K562 (cell line): Measurements from ENCODE around the gene DHX58. TPM values are rescaled to one million over a fixed set of nuclear protein-coding genes. Genes with fewer than 3 reads are reported as not detected.
A peak's percentile ranks its signal among the peaks of the same experiment; 100 is the strongest.

Experiments used
- ATF3 ChIP-seq, 2 experiments: fragments of 450-650 bp in 1 of 2; sonication (generic) in 1 of 2; formaldehyde crosslinking in 1 of 2; IDR thresholded peaks in 1 of 2; conservative IDR thresholded peaks in 1 of 2; 2 replicates each; pipeline versions ENCODE4 v1.6.1 to v1.8.1; 2016 to 2023; ENCODE audit warnings: mild to moderate bottlenecking in 2 of 2, moderate library complexity in 2 of 2, inconsistent platforms in 1 of 2, missing genetic modification reagents in 1 of 2
- CBX3 ChIP-seq, 2 experiments: IDR thresholded peaks; 1 replicate in 1 of 2; 2 replicates in 1 of 2; pipeline ENCODE4 v1.6.1; 2012; ENCODE audit warnings: inconsistent platforms in 2 of 2, low read length in 2 of 2, borderline replicate concordance in 1 of 2, control low read depth in 1 of 2
- CEBPB ChIP-seq: fragments of 450-650 bp; IDR thresholded peaks from 2 replicates; pipeline ENCODE4 v1.6.1; 2016; ENCODE audit warnings: missing genetic modification characterization, missing compliant biosample characterization
- CREB1 ChIP-seq, 2 experiments: sonication (generic) in 1 of 2; formaldehyde crosslinking in 1 of 2; IDR thresholded peaks; 2 replicates each; pipeline versions ENCODE4 v1.6.1 to v1.8.0; 2012 to 2022; ENCODE audit warnings: inconsistent platforms in 1 of 2, mild to moderate bottlenecking in 1 of 2, missing genetic modification reagents in 1 of 2, moderate library complexity in 1 of 2
- CTCFL ChIP-seq: IDR thresholded peaks from 2 replicates; pipeline ENCODE4 v1.6.1; 2011; ENCODE audit warnings: borderline replicate concordance, low read depth, mild to moderate bottlenecking, moderate library complexity, low read length; ENCODE audit not compliant: insufficient read depth, poor library complexity, severe bottlenecking
- HDAC3 ChIP-seq: fragments of 450-650 bp; IDR thresholded peaks from 2 replicates; pipeline ENCODE4 v1.6.1; 2018; ENCODE audit warnings: borderline replicate concordance, mild to moderate bottlenecking, moderate library complexity; ENCODE audit not compliant: partially characterized antibody
- HSF4 ChIP-seq: fragments of 250-450 bp; sonication (Bioruptor Pico); IDR thresholded peaks from 2 replicates; pipeline ENCODE4 v2.1.2; 2022; ENCODE audit warnings: mild to moderate bottlenecking, moderate library complexity, borderline replicate concordance
- POU5F1 ChIP-seq: fragments of 150-350 bp; IDR thresholded peaks from 2 replicates; pipeline ENCODE4 v1.6.1; 2014; ENCODE audit warnings: borderline replicate concordance, low read length, low read depth, mild to moderate bottlenecking; ENCODE audit not compliant: partially characterized antibody
- ZBED1 ChIP-seq: IDR thresholded peaks from 2 replicates; pipeline ENCODE4 v1.6.1; 2014
- ZNF311 ChIP-seq: fragments of 250-450 bp; sonication (Bioruptor Pico); IDR thresholded peaks from 2 replicates; pipeline ENCODE4 v1.4.0; 2020; ENCODE audit warnings: mild to moderate bottlenecking, moderate library complexity
- polyA plus RNA-seq, 8 experiments: library from polyadenylated mRNA; depleted of rRNA in 4 of 8; stranded (reverse) in 5 of 8; unstranded in 3 of 8; fragments of >200 nt; fragmentation: Nextera tagmentation in 2 of 8; fragmentation: Illumina TruSeq in 1 of 8; extraction: Ambion mirVana in 2 of 8; extraction: Trizol in 1 of 8; gene quantifications; 2 replicates each; pipeline versions ENCODE4 v1.2.1 to v1.2.3, GENCODE V29; 2011 to 2014; ENCODE audit warnings: inconsistent platforms in 1 of 8, missing spikeins in 1 of 8
- total RNA-seq, 7 experiments: library from RNA; depleted of rRNA in 6 of 7; stranded (reverse); fragments of >200 nt in 6 of 7; fragmentation: Illumina TruSeq in 2 of 7; extraction: Trizol in 2 of 7; gene quantifications; 2 replicates each; pipeline versions ENCODE4 v1.2.1 to v1.2.3, GENCODE V29; 2011 to 2021; ENCODE audit warnings: low replicate concordance in 1 of 7

The DHX58 gene
- total and polyA plus RNA-seq, 9 of the 15 experiments (the other 6 are each of a cell fraction or from before 2014, with no cell fraction given) = 0.15 to 3.0 (median 1.4) TPM

- no peak for TF ChIP-seq ATF3 (IDR thresholded peaks at IDR 0.05)
- TF ChIP-seq ATF3 (CRISPR knock-in tag; conservative IDR thresholded peaks at IDR 0.05) = no peak
- TF ChIP-seq CEBPB = no peak
- no peak for TF ChIP-seq CBX3 (IDR thresholded peaks at IDR 0.05; ENCODE audit: borderline replicate concordance in 1 of 2, low read length in 2 of 2)
- TF ChIP-seq CTCFL = no peak
- peak; percentile 61; the same call in 1 of the 2 replicates for TF ChIP-seq CREB1 (IDR thresholded peaks at IDR 0.05)
- TF ChIP-seq CREB1 (CRISPR knock-in tag; IDR thresholded peaks at IDR 0.05) = no peak
- TF ChIP-seq POU5F1 = no peak
- TF ChIP-seq HSF4 (CRISPR knock-in tag) = no peak
- TF ChIP-seq ZNF311 (CRISPR knock-in tag) = peak; percentile 87
- no peak for TF ChIP-seq HDAC3
- no peak for TF ChIP-seq ZBED1
Observed at GRCh38 chr17:42107597-42108576, 4.6 kb downstream of the DHX58 start (continued).
